Putamen (tissue), 1 donor: Measurements from ENCODE around the gene SCN1B.
"Not testable (repeated sequence)": the region's sequence is repeated elsewhere in the genome, so short reads cannot be mapped to it uniquely, and the experiment has no call there.

Experiments used
- DNase-seq: peaks from one replicate; pipeline ENCODE4 v3.0.0-alpha.2; 2016; ENCODE audit warnings: low spot score

Gene SCN1B

DNA sequence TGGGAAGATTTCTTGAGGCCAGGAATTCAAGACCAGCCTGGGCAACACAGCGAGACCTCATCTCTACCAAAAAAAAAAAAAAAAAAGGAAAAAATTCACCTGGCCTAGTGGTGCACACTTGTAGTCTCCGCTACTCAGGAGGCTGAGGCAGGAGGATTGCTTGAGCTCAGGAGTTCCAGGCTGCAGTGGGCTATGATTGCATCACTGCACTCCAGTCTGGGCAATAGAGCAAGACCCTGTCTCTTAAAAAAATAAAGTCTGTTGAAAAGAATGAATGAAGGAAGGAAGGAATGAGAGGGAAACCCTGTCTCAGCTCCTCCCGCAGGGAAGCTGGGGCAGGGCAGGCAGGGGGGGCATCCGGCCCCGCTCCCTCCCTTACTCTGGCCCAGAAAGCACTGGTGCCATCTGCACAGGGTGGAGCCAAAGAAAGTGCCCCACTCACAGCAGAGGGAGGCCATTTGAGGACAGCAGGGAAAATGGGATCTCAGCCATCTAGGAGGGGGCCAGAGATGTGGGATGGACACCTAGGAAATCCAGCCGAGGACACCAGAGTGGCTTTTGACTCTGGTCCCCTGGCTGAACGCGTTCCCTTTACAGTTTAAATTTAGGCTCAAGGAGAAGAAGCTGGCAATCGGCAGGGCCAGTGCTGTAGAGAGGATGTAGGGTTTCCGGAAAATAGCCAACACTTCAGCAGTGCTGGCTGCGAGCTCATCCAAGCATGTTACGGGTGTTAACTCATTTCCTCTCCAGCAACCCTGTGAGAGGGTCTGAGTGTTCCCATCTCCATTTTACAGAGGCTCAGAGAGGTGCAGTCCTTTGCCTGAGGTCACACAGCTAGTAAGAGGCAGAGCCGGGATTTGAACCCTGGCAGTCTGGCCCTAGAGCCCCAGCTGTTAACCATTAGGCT, 7.7 kb downstream of the SCN1B start:
- peak; percentile 50 for DNase-seq

DNA sequence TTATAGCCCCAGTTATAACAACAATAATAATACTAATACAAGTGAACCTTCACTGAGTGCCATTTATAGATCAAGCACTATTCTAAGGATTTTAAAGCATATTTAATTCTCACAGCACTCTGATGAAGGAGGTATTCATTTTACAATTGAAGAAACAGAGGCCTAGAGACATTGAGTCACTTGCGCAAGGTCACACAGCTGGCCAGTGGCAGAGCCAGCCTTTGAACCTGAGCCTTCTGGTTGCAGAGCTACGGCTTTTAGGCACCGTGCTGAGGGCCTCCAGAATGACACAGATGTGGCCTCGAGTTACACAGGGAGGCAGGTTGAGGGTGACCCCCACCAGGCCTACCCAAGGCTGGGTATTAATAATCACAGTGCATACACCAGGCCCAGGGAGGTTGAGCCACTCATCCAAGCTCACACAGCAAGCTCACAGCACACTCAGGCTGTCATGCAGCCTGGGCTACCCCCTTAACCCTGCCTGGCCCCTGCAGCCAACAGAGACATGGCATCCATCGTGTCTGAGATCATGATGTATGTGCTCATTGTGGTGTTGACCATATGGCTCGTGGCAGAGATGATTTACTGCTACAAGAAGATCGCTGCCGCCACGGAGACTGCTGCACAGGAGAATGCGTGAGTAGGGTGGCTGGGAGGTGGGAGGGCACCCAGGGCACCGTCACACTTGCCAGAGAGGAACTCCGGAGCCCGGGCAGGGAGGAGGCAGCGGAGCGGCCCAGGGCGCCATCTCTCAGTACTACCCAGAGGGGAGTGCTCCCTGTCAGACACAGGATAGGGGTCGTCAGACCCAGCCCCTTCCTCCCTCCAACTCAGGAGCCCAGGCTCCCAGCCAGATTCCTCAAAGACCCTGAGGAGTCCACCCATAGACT, 8.6 kb downstream of the SCN1B start:
- no peak for DNase-seq

DNA sequence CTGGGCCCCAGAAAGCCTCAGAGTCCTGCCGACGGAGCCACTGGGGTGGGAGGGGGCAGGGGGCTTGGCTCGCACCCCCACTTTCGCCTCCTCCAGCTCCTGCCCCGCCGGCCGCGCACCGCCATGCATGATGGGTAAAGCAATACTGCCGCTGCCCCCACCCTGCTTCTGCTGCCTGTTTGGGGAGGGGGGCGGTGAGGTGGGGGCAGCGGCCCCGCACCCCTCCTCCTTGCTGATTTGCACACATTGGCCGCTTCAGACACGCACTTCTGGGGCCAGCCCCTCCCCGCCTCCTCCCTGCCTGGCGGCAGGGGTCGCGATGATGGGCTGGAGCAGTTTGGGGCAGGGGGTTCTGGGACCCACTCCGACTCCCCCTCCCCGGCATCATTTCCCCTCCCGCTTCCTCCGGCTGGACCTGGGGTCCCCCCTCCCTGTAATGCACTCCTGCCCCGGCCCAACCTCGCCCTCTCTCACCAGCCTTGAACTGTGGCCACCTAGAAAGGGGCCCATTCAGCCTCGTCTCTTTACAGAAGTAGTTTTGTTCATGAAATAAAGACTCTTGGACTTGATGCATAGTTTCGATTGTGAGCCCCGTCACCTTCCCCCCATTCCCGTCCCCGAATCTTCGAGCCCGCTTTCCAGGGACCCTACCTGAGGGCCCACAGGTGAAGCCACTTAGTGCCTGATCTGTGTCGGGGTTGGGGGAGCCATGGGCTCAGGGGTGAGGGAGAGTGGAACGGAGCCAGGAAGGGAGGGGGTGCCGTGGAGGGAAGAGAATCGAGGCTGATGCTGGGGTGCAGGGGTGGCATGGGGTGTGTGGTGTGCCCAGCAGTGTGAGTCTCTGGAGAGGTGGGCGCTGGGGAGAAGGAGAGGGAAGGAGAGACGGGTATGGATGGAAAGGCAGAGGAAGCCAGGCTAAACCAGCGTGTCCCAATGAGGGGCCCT, 9.9 kb downstream of the SCN1B start:
- no peak for DNase-seq

DNA sequence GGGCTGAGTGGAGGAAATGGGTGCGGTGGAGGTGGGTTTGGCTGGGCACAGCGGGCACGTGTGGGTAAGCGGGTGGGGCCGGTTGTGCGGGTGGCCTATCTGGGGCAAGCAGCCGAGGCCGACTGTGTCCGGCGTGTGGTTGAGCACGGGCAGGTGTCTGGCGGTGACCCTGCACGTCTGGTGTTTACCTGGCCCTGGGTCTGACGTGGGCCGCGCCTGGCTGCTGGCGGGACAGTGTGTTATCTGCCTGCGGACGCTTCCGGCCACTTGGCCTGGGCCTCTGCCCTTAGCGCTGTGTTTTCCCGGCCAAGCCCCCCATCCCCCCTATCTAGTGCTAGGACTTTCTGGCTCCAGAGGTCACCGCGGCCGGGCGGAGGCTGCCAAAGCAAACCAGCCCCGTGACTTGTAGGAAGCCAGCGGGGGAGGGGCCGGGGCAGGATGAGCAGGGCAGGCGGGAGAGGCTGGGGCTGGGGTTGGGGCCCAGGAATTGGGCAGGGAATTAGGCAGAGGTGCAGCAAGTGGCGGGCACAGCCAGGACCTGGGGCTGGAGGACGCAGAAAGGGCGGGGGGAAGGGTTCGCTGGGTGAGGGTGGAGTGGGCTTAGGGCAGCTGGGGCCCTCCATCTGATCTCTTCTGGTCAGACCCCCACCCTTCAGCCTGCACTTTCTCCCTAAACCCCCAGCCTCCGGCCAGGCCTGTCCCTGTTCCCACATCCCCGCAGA, 10.7 kb downstream of the SCN1B start:
- DNase-seq: peak; percentile 70

DNA sequence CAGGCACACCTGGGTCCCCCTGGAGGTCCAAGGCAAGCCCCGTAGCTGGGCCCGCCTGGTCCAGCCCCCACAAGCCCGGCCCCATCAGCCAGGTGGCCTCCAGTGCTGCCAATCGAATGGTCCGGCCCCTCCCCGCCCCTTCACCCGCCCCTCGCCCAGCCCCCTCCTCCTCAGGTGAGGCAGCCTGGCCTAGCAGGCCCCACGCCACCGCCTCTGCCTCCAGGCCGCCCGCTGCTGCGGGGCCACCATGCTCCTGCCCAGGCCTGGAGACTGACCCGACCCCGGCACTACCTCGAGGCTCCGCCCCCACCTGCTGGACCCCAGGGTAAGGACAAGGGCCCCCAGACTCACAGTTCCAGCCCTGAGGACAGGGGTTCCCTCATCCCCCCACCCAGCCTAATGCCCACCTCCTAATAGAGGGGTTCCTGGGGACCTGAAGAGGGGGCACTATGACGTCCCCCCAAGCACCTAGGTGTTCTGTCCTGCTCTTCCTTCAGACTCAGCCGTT, 11.3 kb downstream of the SCN1B start, which contains the start of gene HPN:
TSS of gene HPN (plus strand) at position 174 of the 508 bp plus-strand sequence. CDS start 786 bp downstream, outside the sequence.
- no peak for DNase-seq

DNA sequence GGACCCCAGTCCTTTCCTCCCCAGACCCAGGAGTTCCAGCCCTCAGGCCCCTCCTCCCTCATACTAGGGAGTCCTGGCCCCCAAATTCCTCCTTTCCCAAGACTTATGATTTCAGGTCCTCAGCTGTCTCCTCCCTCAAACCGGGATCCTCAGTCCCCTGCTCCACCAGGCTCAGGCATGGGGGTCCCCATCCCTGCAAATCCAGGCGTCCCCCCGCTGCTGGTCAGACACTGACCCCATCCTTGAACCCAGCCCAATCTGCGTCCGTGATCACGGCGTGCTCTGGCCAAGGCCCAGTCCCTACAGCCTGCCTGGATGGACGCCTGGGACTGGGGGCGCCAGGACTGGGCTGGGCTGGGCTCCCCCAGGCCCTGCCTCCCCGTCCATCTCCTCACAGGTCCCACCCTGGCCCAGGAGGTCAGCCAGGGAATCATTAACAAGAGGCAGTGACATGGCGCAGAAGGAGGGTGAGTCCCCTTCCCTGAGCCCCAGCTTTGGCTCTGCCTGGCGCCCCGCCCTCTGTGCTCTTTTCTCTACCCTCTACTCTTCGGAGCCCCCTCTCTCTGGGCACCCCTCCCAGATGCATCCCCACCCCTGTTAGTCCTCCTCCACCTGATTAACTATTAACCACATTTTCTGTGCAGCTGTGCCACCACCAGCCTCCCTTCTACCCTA, 11.9 kb downstream of the SCN1B start:
- no peak for DNase-seq

DNA sequence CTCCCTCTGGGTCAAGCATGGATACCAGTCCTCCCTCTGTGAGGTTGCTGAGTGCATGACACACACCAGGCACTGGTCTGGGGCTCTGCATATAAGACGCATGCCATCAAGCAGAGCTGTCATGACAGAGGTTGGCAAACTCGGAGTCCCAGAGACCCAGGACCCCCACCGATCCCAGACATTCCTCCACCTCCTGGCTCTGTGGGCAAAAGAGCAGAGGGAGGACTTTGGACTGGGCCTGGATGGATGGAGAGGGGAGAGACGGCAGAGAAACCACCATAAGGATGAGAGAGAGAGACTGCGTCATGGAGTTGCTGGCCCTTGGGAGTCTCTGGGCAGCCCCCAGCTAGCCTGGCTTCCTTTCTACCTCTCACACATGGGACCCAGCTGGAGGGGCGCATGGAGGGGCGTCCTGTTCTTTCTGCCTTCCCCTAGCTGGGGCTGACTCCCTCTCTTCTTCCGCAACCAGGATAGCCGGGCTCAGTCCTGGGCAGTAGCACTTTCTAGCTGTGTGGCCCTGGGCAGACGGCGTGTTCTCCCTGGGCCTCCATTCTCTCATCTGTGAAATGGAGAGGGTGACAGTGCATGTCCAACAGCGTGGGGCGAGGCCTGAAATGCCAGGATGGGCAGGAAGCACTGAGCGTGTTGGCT, 12.8 kb downstream of the SCN1B start:
- no peak for DNase-seq

DNA sequence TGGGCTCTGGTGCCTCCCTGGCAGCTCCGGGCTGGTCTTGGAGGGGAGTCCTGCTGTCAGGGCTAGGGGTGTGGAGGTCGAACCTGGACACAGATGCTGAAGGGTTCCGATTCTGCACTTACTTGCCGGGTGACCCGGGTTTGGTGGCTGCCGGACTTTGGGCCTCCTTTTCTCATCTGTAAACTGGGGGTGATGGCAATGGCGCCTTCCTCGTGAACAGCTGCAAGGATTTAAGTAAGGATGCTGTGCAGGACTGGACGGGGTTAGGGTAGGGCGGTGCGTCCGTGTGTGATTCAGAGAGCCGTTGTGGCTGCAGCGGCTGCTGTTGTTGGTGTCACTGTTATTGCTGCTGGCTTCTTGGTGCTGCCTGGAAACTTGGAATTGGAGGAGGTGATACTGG, 13.6 kb downstream of the SCN1B start:
- DNase-seq: no peak

DNA sequence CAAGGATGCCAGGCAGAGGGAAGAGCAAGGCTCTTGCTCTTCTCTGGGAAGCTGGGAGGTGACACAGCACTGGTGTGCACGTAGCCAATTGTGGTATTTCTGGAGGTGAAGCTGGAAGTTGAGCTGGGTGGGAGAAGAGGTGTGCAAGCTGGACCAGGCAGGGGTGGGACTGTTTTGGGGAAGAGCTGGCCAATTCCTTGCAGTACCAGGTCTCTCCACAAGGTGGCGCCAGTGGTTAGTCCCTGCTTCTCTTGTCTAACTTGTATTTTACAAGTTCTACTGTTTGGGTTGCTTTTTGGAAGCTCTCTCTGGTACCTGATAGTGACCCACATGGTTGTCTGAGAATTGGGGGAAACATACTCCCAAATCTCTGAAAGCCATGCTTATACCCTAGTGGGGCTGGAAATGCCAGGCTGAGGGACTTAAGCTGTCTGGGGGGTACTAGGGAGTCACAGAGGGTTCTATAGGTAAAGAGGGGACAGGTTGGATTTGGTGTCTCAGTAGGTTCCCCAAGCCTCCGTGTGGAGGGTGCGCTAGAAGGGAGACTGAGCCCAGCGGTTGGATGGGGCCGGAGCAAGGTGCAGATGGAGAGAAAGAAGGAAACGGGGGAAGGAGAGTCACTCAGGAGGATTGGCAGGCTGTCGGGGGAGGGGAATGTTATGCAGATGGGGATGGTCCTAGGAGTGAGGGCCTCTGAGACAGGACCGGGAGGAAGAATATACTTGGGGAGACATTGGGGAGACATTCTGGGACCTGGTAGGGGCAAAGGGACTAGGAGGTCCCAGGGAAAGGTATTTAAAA, 14.2 kb downstream of the SCN1B start:
- DNase-seq: peak; percentile 61

DNA sequence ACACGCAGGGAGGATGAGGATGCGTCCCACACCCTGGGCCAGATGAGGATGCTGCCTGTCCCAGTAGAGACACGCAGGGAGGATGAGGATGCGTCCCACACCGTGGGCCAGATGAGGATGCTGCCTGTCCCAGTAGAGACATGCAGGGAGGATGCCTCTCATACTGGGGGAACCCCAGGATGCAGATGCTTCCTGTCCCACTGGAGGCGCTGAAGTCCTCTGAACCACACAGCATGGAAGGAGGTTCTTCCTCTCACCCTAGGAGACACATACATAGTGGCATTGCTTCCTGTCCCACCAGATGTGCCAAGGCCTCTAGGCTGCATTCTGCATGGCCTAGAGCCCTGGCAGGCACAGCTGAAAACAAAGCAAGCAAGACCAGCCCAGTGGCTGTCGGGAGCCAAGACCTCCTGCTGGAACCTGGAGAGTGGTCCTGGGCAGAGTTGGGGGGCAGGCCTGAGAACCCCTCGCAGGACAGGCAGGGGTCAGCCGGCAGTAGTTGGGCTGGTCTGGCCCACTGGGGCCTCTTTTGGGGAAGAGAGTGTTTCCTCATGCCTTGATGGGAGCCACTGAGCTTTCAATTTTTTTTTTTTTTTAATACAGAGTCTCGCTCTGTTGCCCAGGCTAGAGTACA, 15.5 kb downstream of the SCN1B start:
- peak; percentile 42 for DNase-seq

DNA sequence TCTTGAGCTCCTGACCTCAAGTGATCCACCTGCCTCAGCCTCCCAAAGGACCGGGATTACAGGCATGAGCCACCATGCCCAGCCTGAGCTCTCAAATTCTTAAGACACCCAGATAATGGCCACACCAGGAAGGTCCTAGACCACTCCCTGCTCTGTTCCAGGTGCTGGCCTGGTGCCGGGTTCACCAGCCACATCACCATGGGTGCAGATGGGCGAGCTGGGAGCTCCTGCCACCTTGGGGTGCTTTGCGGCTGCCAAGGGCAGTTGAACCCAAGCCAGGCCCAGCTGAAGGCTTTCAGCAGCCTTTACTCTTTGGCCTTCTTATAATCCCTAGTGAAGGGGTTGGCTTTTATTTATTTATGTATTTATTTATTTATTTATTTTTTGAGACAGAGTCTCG, 16.2 kb downstream of the SCN1B start:
- DNase-seq: no peak

DNA sequence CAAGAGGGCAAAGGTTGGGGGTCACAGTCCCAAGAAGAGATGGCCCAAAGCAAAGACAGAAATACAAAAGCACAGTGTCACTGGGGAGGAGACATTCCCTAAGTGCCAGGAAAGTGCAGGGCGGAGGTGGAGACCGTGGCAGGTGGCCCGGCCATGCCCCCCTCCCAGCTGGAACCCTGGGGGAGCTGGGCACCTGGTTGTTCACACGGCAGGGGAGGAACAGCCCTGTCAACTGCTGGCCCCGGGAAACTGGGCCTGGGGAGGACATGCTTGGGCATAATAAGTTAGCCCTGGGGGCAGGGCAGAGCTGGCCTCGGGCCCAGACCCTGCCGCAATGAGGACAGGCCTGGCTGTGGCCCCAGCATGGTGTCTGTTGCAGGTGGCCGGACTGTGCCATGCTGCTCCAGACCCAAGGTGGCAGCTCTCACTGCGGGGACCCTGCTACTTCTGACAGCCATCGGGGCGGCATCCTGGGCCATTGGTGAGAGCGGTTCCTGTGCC, 18.7 kb downstream of the SCN1B start:
- peak; percentile 77 for DNase-seq

DNA sequence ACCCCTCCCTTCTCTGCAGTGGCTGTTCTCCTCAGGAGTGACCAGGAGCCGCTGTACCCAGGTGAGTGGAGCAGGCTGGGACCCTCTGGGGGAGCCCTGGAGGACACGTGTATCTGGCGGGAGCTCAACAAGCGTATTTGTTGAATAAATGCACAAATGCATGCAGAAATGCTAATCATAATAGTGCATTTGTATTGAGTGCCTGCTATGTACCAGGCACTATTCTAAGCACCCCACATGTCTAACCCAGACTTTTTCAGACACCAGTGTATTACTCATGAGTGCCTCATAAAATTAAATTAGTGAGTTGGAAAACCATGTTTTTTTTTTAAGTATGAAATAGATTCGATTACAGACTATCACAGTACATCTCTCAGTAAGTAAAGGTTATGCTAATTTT, 19.2 kb downstream of the SCN1B start:
- DNase-seq: peak; percentile 44

DNA sequence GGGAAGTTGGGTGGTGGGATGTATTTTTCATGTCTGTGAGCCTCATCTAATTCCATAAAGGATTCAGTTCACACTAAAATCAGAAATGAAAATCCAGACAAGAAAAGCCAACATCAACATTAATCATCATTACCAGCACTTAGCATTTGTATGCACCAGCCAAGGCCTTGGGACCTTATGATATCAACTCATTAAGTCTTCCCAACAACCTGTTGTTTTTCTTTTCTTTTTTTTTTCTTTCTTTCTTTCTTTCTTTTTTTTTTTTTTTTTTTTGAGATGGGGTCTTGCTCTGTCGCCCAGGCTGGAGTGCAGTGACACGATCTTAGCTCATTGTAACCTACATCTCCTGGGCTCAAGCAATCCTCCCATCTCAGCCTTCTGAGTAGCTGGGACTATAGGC, 20.4 kb downstream of the SCN1B start:
- DNase-seq: not testable (repeated sequence)

DNA sequence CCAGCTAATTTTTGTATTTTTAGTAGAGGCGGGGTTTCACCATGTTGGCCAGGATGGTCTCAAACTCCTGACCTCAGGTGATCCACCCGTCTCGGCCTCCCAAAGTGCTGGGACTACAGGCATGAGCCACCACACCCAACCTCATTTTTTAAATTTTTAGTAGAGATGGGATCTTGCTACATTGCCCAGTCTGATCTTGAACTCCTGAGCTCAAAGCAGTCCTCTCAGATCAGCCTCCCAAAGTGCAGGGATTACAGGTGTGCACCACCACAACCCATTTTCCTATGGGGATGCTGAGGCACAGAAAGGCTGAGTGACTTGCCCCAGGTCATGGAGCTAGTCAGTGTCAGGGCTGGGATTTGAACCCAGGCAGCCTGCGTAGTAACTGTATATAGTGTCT, 21.0 kb downstream of the SCN1B start:
- not testable (repeated sequence) for DNase-seq

DNA sequence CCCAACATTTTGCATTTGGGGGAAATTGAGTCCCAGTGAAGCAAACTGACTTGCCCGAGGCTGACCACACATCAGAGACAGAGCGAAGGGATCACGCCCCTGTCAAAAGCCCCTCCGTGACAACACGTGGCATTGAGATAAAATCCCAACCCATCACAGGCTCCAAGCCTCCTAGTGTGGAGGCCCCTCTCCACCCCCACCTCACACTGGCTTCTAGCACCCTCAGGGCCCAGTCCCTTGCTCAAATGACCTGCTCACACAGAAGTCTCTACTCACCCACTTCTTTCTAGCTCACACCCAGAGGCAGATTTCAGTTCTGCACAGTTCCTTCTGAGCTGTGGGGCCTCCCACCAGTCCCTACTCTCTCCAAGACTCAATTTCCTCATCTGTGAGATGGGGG, 21.5 kb downstream of the SCN1B start:
- DNase-seq: no peak

DNA sequence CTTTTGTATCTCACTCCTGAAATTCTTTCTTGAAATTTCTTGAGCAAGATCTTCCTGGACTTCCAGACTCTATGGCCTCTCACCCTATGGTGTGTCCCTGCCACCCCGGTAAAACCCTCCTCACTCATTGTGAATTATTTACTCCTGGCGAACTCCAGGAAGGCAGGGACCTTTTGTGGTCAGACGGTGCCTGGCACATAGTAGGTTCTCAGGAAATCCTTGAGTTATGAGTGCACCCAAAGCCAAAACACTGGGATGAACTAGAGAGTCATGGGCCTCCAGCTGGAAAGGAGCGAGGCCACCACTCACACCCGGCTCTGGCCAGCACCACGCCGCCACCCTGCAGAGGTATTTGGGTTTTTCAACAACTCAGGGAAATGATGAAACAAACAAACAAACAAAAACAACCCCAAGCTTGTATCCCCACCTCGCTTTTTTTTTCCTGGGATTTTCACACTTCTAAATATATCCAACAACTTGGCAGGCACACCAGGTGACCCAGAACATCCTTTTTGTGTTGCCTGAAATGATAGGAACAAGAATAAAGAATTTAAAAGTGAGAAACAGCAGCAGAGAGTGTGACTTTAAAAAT, 22.4 kb downstream of the SCN1B start:
- no peak for DNase-seq
